Small intestine (tissue), 7 donors: ENCODE results near the gene IKZF3. TPM values are rescaled to one million over a fixed set of nuclear protein-coding genes. Genes with fewer than 3 reads are reported as not detected.

Experiments used
- DNase-seq, 2 donors: peaks; one replicate each; pipeline versions ENCODE4 v3.0.0 to v3.0.0-alpha.2; 2013
- FAIRE-seq: peaks from 2 replicates; lab custom pipeline; 2012; peaks lifted over from hg19 to GRCh38; lab: Jason Lieb, UNC
- H3K27ac ChIP-seq, 3 donors: one replicate each; pipeline ENCODE4 v1.5.1; 2013; ENCODE audit warnings: low read length in 2 of 3, mild to moderate bottlenecking in 2 of 3, control low read depth in 1 of 3, inconsistent platforms in 1 of 3, low read depth in 1 of 3, moderate library complexity in 1 of 3
- H3K27me3 ChIP-seq, 3 donors: one replicate each; pipeline ENCODE4 v1.6.1; 2013; ENCODE audit warnings: low read length in 3 of 3, inconsistent platforms in 1 of 3; ENCODE audit not compliant: control insufficient read depth in 3 of 3, insufficient read depth in 3 of 3
- H3K36me3 ChIP-seq, 3 donors: one replicate each; pipeline ENCODE4 v1.6.1; 2013; ENCODE audit warnings: low read length in 3 of 3, inconsistent platforms in 1 of 3, low read depth in 1 of 3, mild to moderate bottlenecking in 1 of 3, moderate library complexity in 1 of 3; ENCODE audit not compliant: control insufficient read depth in 3 of 3, insufficient read depth in 2 of 3
- H3K4me1 ChIP-seq, 3 donors: one replicate each; pipeline ENCODE4 v1.6.1; 2013; ENCODE audit warnings: low read length in 2 of 3, inconsistent platforms in 1 of 3, low read depth in 1 of 3, mild to moderate bottlenecking in 1 of 3, moderate library complexity in 1 of 3; ENCODE audit not compliant: control insufficient read depth in 3 of 3, insufficient read depth in 2 of 3
- H3K4me3 ChIP-seq, 3 donors: one replicate each; pipeline ENCODE4 v1.5.1; 2013; ENCODE audit warnings: low read length in 3 of 3, control low read depth in 1 of 3, inconsistent platforms in 1 of 3, low read depth in 1 of 3, mild to moderate bottlenecking in 1 of 3, moderate library complexity in 1 of 3
- H3K9me3 ChIP-seq, 2 donors: one replicate each; pipeline ENCODE4 v1.6.1; 2013; ENCODE audit warnings: low read depth in 1 of 2, low read length in 1 of 2; ENCODE audit not compliant: control insufficient read depth in 2 of 2, insufficient read depth in 1 of 2
- WGBS, 3 donors: extraction: QIAGEN DNeasy Blood & Tissue Kit; methylation state at CpG; one replicate each; pipeline ENCODE4 v1.1.7; 2013; 5-methylcytosine and 5-hydroxymethylcytosine counted together
- polyA plus RNA-seq, 4 donors: library from polyadenylated mRNA; stranded (reverse) in 3 of 4; unstranded in 1 of 4; fragments of 200-250 nt in 3 of 4; fragments of 120-200 nt in 1 of 4; gene quantifications; one replicate each; pipeline versions ENCODE4 v1.2.1 to v1.2.3, GENCODE V29; 2013
- donor health status: healthy with polysubstance abuse.
- donor health status: control.
- donor health status: control.
- donor health status: Bipolar disorder and iron deficiency.
- donor health status: healthy.

IKZF3 gene
- polyA plus RNA-seq, 4 donors = 0.67 to 1.6 (median 1.4) TPM

- peak overlapping the region in 2 of 3 donors; percentile 67 to 83 for H3K4me3 ChIP-seq
- FAIRE-seq = no peak
- H3K4me1 ChIP-seq = peaks cover 0 to 31% (median 2%) of the 10 kb centered on the region in 3 donors
Measured at GRCh38 chr17:39739885-39740356, 124.2 kb downstream of the IKZF3 start.

GRCh38 chr17:39738983-39739884, 124.9 kb downstream of the IKZF3 start:
- no peak for FAIRE-seq
- H3K27me3 ChIP-seq = peaks cover 0 to 8% (median 4%) of the 10 kb centered on the region in 3 donors
- peaks cover 0 to 37% (median 0%) of the 10 kb centered on the region in 3 donors for H3K36me3 ChIP-seq
- H3K4me3 ChIP-seq = peak overlapping the region; percentile 39 to 83 (median 67)
- 6 to 19% (median 11%) methylated on average over 30 to 32 of the region's 32 CpGs for WGBS, 3 donors
- peak overlapping the region; percentile 93 to 98 (median 94) for H3K27ac ChIP-seq
- DNase-seq = peak; percentile 96 to 97
- no peaks in the 10 kb centered on the region for H3K9me3 ChIP-seq
- H3K4me1 ChIP-seq = peaks cover 0 to 31% (median 2%) of the 10 kb centered on the region in 3 donors

More at GRCh38 chr17:39739885-39740356, 124.2 kb downstream of the IKZF3 start:
- Histone ChIP-seq H3K36me3 (peaks cover 0 to 43% (median 0%) of the 10 kb centered on the region in 3 donors), H3K27ac (peak overlapping the region; percentile 91 to 98 (median 93)), H3K9me3 (no peaks in the 10 kb centered on the region), H3K27me3 (peaks cover 0 to 8% (median 4%) of the 10 kb centered on the region in 3 donors)
- WGBS, 3 donors = 11 to 34% (median 26%) methylated on average over 7 to 9 of the region's 9 CpGs
- DNase-seq = no peak

- Histone ChIP-seq H3K27ac (peak overlapping the region; percentile 70 to 98 (median 94)), H3K4me3 (peak overlapping the region; percentile 49 to 83 (median 67)), H3K36me3 (peaks cover 0 to 30% (median 0%) of the 10 kb centered on the region in 3 donors), H3K27me3 (peaks cover 0 to 8% (median 4%) of the 10 kb centered on the region in 3 donors), H3K4me1 (peaks cover 0 to 31% (median 2%) of the 10 kb centered on the region in 3 donors), H3K9me3 (no peaks in the 10 kb centered on the region)
- FAIRE-seq = no peak
- peak; percentile 75 to 79 for DNase-seq
- 1 to 4% (median 3%) methylated on average over 12 to 13 of the region's 13 CpGs for WGBS, 3 donors
Measured at GRCh38 chr17:39738568-39738901, 125.6 kb downstream of the IKZF3 start.

- H3K4me3 ChIP-seq = peak within 1 kb of the TSS; percentile 49 to 83 (median 67)
Measured at GRCh38 chr17:39737760-39738567, 126.1 kb downstream of the IKZF3 start, which contains the start of gene GRB7. TSS of gene GRB7 (plus strand) at chr17:39737938. CDS start at chr17:39742302, 4,364 bp downstream.

GRCh38 chr17:39737206-39737759, 126.8 kb downstream of the IKZF3 start:
- FAIRE-seq = no peak
- 3 to 41% (median 32%) methylated on average over 12 to 13 of the region's 13 CpGs for WGBS, 3 donors
- Histone ChIP-seq H3K9me3 (no peaks in the 10 kb centered on the region), H3K27me3 (peaks cover 0 to 8% (median 4%) of the 10 kb centered on the region in 3 donors), H3K36me3 (peaks cover 0 to 17% (median 0%) of the 10 kb centered on the region in 3 donors), H3K4me3 (peak overlapping the region in 2 of 3 donors; percentile 38 to 83), H3K27ac (peak overlapping the region; percentile 63 to 98 (median 94)), H3K4me1 (peaks cover 0 to 31% (median 2%) of the 10 kb centered on the region in 3 donors)
- DNase-seq = peak; percentile 77 to 92

More at GRCh38 chr17:39737760-39738567, 126.1 kb downstream of the IKZF3 start, which contains the start of gene GRB7:
- Histone ChIP-seq H3K4me1 (peaks cover 0 to 31% (median 2%) of the 10 kb centered on the region in 3 donors), H3K27ac (peak within 1 kb of the TSS; percentile 80 to 98 (median 94)), H3K9me3 (no peaks in the 10 kb centered on the region), H3K36me3 (peaks cover 0 to 24% (median 0%) of the 10 kb centered on the region in 3 donors), H3K27me3 (peaks cover 0 to 8% (median 4%) of the 10 kb centered on the region in 3 donors)
- WGBS, 3 donors = 10 to 14% (median 10%) methylated on average over 27 to 34 of the region's 34 CpGs
- no peak for FAIRE-seq
- peak; percentile 78 to 94 for DNase-seq

GRCh38 chr17:39736319-39737165, 127.6 kb downstream of the IKZF3 start:
- Histone ChIP-seq H3K27ac (peak overlapping the region; percentile 41 to 98 (median 69)), H3K4me1 (peaks cover 0 to 30% (median 2%) of the 10 kb centered on the region in 3 donors), H3K36me3 (peaks cover 0 to 11% (median 0%) of the 10 kb centered on the region in 3 donors), H3K27me3 (peaks cover 0 to 8% (median 4%) of the 10 kb centered on the region in 3 donors), H3K4me3 (peak overlapping the region in 2 of 3 donors; percentile 38 to 83), H3K9me3 (no peaks in the 10 kb centered on the region)
- 24 to 59% (median 46%) methylated on average over 10 of the region's 10 CpGs for WGBS, 3 donors
- peak in 1 of 2 donors; percentile 28 for DNase-seq
- no peak for FAIRE-seq

GRCh38 chr17:39735882-39736281, 128.2 kb downstream of the IKZF3 start:
- 16 to 54% (median 41%) methylated on average over 2 of the region's 2 CpGs for WGBS, 3 donors
- H3K4me1 ChIP-seq = peaks cover 0 to 24% (median 2%) of the 10 kb centered on the region in 3 donors
- no peak for DNase-seq

More at GRCh38 chr17:39735882-39736281, 128.2 kb downstream of the IKZF3 start:
- no peak for FAIRE-seq
- Histone ChIP-seq H3K27me3 (peaks cover 0 to 8% (median 4%) of the 10 kb centered on the region in 3 donors), H3K9me3 (no peaks in the 10 kb centered on the region), H3K27ac (peak overlapping the region in 2 of 3 donors; percentile 5 to 27), H3K36me3 (peaks cover 0 to 5% (median 0%) of the 10 kb centered on the region in 3 donors), H3K4me3 (no peak overlapping the region)
